H9 (cell line): Measurements from ENCODE around the gene ITPR1. TPM values are rescaled to one million over a fixed set of nuclear protein-coding genes. Genes with fewer than 3 reads are reported as not detected.

Experiments
- DNase-seq: peaks from one replicate; pipeline ENCODE4 v3.0.0-alpha.2; 2017
- H2AFZ ChIP-seq: one replicate; pipeline ENCODE4 v1.6.1; 2013; ENCODE audit warnings: mild to moderate bottlenecking, low read length, control low read depth, moderate library complexity
- H2AK5ac ChIP-seq: 2 replicates; pipeline ENCODE4 v1.6.1; 2013; ENCODE audit warnings: low read length, control low read depth, mixed read lengths; ENCODE audit not compliant: insufficient read length
- H2BK120ac ChIP-seq: one replicate; pipeline ENCODE4 v1.6.1; 2013; ENCODE audit warnings: low read depth, mild to moderate bottlenecking, low read length, control low read depth, inconsistent platforms; ENCODE audit not compliant: poor library complexity, severe bottlenecking
- H2BK12ac ChIP-seq: 2 replicates; pipeline ENCODE4 v1.6.1; 2013; ENCODE audit warnings: low read length, control low read depth, mixed read lengths, low read depth; ENCODE audit not compliant: insufficient read length
- H2BK15ac ChIP-seq: 2 replicates; pipeline ENCODE4 v1.6.1; 2013; ENCODE audit warnings: low read depth, low read length, control low read depth
- H2BK20ac ChIP-seq: one replicate; pipeline ENCODE4 v1.6.1; 2013; ENCODE audit warnings: low read depth, mild to moderate bottlenecking, low read length, control low read depth, inconsistent platforms; ENCODE audit not compliant: poor library complexity, severe bottlenecking
- H2BK5ac ChIP-seq: 2 replicates; pipeline ENCODE4 v1.6.1; 2013; ENCODE audit warnings: low read length, control low read depth, mixed read lengths; ENCODE audit not compliant: insufficient read length
- H3K14ac ChIP-seq: 2 replicates; pipeline ENCODE4 v1.6.1; 2013; ENCODE audit warnings: low read length, control low read depth; ENCODE audit not compliant: insufficient read depth
- H3K18ac ChIP-seq: 2 replicates; pipeline ENCODE4 v1.6.1; 2013; ENCODE audit warnings: low read depth, mild to moderate bottlenecking, mixed read lengths, low read length, control low read depth; ENCODE audit not compliant: insufficient read length
- H3K23ac ChIP-seq: 2 replicates; pipeline ENCODE4 v1.6.1; 2013; ENCODE audit warnings: low read length, control low read depth, mixed read lengths, low read depth; ENCODE audit not compliant: insufficient read length
- H3K23me2 ChIP-seq: 2 replicates; pipeline ENCODE4 v1.6.1; 2013; ENCODE audit warnings: low read depth, mild to moderate bottlenecking, mixed read lengths, low read length, control low read depth; ENCODE audit not compliant: insufficient read length, poor library complexity, severe bottlenecking
- H3K27ac ChIP-seq: 2 replicates; pipeline ENCODE4 v1.5.1; 2013; ENCODE audit warnings: low read length, control low read depth, mixed read lengths, low read depth; ENCODE audit not compliant: insufficient read length
- H3K27me3 ChIP-seq: 2 replicates; pipeline ENCODE4 v1.6.1; 2013; ENCODE audit warnings: low read length, control low read depth, inconsistent platforms; ENCODE audit not compliant: insufficient read depth
- H3K4ac ChIP-seq: 2 replicates; pipeline ENCODE4 v1.6.1; 2013; ENCODE audit warnings: low read depth, mild to moderate bottlenecking, control low read depth, inconsistent platforms, low read length, moderate library complexity
- H3K4me1 ChIP-seq: 2 replicates; pipeline ENCODE4 v1.6.1; 2013; ENCODE audit warnings: low read length, control low read depth, inconsistent platforms; ENCODE audit not compliant: insufficient read depth
- H3K4me2 ChIP-seq: 2 replicates; pipeline ENCODE4 v1.6.1; 2013; ENCODE audit warnings: low read length, control low read depth, mixed read lengths; ENCODE audit not compliant: insufficient read length, insufficient read depth
- H3K56ac ChIP-seq: 2 replicates; pipeline ENCODE4 v1.6.1; 2013; ENCODE audit warnings: low read depth, mild to moderate bottlenecking, mixed read lengths, low read length, control low read depth; ENCODE audit not compliant: insufficient read length
- H3K79me1 ChIP-seq: 2 replicates; pipeline ENCODE4 v1.6.1; 2013; ENCODE audit warnings: low read depth, mild to moderate bottlenecking, moderate library complexity, low read length, control low read depth, inconsistent platforms; ENCODE audit not compliant: insufficient read depth, poor library complexity, severe bottlenecking
- H3K79me2 ChIP-seq: 2 replicates; pipeline ENCODE4 v1.6.1; 2013; ENCODE audit warnings: low read length, control low read depth, inconsistent platforms; ENCODE audit not compliant: insufficient read depth
- H3K9ac ChIP-seq: 2 replicates; pipeline ENCODE4 v1.6.1; 2013; ENCODE audit warnings: low read length, control low read depth, mixed read lengths; ENCODE audit not compliant: insufficient read length; ENCODE audit errors: extremely low read depth
- H3K9me3 ChIP-seq: one replicate; pipeline ENCODE4 v1.6.1; 2013; ENCODE audit warnings: low read depth, low read length, inconsistent platforms; ENCODE audit not compliant: control insufficient read depth
- H3T11ph ChIP-seq: one replicate; pipeline ENCODE4 v1.6.1; 2013; ENCODE audit warnings: mild to moderate bottlenecking, low read length, control low read depth, inconsistent platforms
- H4K20me1 ChIP-seq: one replicate; pipeline ENCODE4 v1.6.1; 2013; ENCODE audit not compliant: control insufficient read depth, insufficient read length, insufficient read depth
- H4K5ac ChIP-seq: 2 replicates; pipeline ENCODE4 v1.6.1; 2013; ENCODE audit warnings: low read depth, mild to moderate bottlenecking, mixed read lengths, low read length, control low read depth; ENCODE audit not compliant: insufficient read length
- H4K8ac ChIP-seq: replicated peaks from 2 replicates; pipeline ENCODE4 v1.6.1; 2013; ENCODE audit warnings: low read length, control low read depth, mixed read lengths, low read depth; ENCODE audit not compliant: insufficient read length
- H4K91ac ChIP-seq: 2 replicates; pipeline ENCODE4 v1.6.1; 2013; ENCODE audit warnings: low read depth, mild to moderate bottlenecking, moderate library complexity, mixed read lengths, low read length, control low read depth; ENCODE audit not compliant: insufficient read length
- H3K27ac Mint-ChIP-seq, 3 experiments: 2 replicates in 2 of 3; 3 replicates in 1 of 3; pipeline ENCODE4 v1.8.0; 2020 to 2021; ENCODE audit warnings: mixed read lengths in 3 of 3, mild to moderate bottlenecking in 1 of 3, moderate library complexity in 1 of 3
- H3K27me3 Mint-ChIP-seq: 2 replicates; pipeline ENCODE4 v1.8.0; 2021; ENCODE audit warnings: low read depth, mild to moderate bottlenecking, moderate library complexity, mixed read lengths
- H3K36me3 Mint-ChIP-seq, 3 experiments: 2 replicates in 2 of 3; 3 replicates in 1 of 3; pipeline ENCODE4 v1.8.0; 2020 to 2021; ENCODE audit warnings: low read depth in 3 of 3, mixed read lengths in 3 of 3; ENCODE audit not compliant: insufficient read depth in 1 of 3
- H3K4me1 Mint-ChIP-seq, 2 experiments: 2 replicates each; pipeline ENCODE4 v1.8.0; 2020; ENCODE audit warnings: mixed read lengths in 2 of 2
- H3K4me3 Mint-ChIP-seq, 2 experiments: 2 replicates in 1 of 2; 3 replicates in 1 of 2; pipeline ENCODE4 v1.8.0; 2020 to 2021; ENCODE audit warnings: mild to moderate bottlenecking in 2 of 2, mixed read lengths in 2 of 2, moderate library complexity in 1 of 2
- H3K9me3 Mint-ChIP-seq, 2 experiments: 2 replicates in 1 of 2; 3 replicates in 1 of 2; pipeline ENCODE4 v1.8.0; 2020; ENCODE audit warnings: mild to moderate bottlenecking in 2 of 2, mixed read lengths in 2 of 2, moderate library complexity in 1 of 2
- WGBS: extraction: QIAGEN DNeasy Blood & Tissue Kit; methylation state at CpG from one replicate; pipeline ENCODE4 v1.1.7; 2013; ENCODE audit warnings: missing lambda C conversion rate, low lambda C conversion rate, mixed read lengths; ENCODE audit not compliant: insufficient read length; ENCODE audit errors: extremely low coverage; 5-methylcytosine and 5-hydroxymethylcytosine counted together
- total RNA-seq: library from RNA; stranded (reverse); gene quantifications from 2 replicates; pipeline ENCODE4 v1.2.1, GENCODE V29; 2021
- TF ChIP-seq, protein P1 (sequence below): fragments of 200-600 bp; sonication (generic); conservative IDR thresholded peaks from 3 replicates; pipeline ENCODE4 v1.8.0; 2021; ENCODE audit warnings: antibody characterized with exemption, mild to moderate bottlenecking

ITPR1 gene
- total RNA-seq, 1 experiment from 2014 or later: 4.2 TPM

DNA sequence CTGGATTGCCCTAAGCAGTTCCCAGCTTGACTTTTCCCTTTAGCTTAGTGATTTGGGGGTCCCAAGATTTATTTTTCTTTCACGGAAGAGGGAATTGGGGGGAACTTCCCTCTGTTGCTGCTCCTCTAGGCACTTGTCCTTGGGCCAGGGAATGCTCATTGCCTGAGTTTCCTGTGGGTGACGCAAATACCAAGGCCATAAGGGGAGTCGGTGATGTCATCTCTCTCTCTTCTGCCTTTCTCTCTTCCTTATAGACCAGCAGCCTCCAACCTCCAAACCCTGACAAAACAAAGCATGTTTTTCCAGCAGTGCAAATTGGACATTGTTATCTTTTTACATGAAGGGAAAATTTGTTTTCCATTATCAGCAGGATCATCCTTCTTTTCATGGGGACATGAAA lies 120.2 kb downstream of the ITPR1 start:
- Histone ChIP-seq H2BK15ac (no peak overlapping the region), H4K5ac (no peak overlapping the region), H3K4me2 (no peak overlapping the region), H3K18ac (no peak overlapping the region), H2BK12ac (no peak overlapping the region), H3K23ac (no peak overlapping the region), H3K23me2 (no peaks in the 10 kb centered on the region), H2AK5ac (no peak overlapping the region), H2BK120ac (no peak overlapping the region), H3K9me3 (no peaks in the 10 kb centered on the region), H3K56ac (no peak overlapping the region), H3K79me2 (no peaks in the 10 kb centered on the region), H3K4ac (no peak overlapping the region), H2BK5ac (no peak overlapping the region), H3T11ph (no peak overlapping the region), H3K14ac (no peak overlapping the region), H4K8ac (no peak overlapping the region), H3K9ac (no peak overlapping the region), H3K79me1 (no peaks in the 10 kb centered on the region), H3K4me1 (no peaks in the 10 kb centered on the region), H2BK20ac (no peak overlapping the region), H3K27me3 (no peaks in the 10 kb centered on the region), H2AFZ (no peak overlapping the region), H4K20me1 (no peaks in the 10 kb centered on the region), H3K27ac (no peak overlapping the region), H4K91ac (no peak overlapping the region)
- H3K9me3 Mint-ChIP-seq: no peaks in the 10 kb centered on the region
- no CpG with 5 or more reads among the region's 3 CpGs for whole genome bisulfite sequencing
- H3K27ac Mint-ChIP-seq: no peak overlapping the region
- no peaks in the 10 kb centered on the region for H3K27me3 Mint-ChIP-seq
- H3K4me3 Mint-ChIP-seq: no peak overlapping the region
- H3K36me3 Mint-ChIP-seq: no peaks in the 10 kb centered on the region
- no peak for DNase-seq
- no peaks in the 10 kb centered on the region for H3K4me1 Mint-ChIP-seq
- TF ChIP-seq, protein P1, sequence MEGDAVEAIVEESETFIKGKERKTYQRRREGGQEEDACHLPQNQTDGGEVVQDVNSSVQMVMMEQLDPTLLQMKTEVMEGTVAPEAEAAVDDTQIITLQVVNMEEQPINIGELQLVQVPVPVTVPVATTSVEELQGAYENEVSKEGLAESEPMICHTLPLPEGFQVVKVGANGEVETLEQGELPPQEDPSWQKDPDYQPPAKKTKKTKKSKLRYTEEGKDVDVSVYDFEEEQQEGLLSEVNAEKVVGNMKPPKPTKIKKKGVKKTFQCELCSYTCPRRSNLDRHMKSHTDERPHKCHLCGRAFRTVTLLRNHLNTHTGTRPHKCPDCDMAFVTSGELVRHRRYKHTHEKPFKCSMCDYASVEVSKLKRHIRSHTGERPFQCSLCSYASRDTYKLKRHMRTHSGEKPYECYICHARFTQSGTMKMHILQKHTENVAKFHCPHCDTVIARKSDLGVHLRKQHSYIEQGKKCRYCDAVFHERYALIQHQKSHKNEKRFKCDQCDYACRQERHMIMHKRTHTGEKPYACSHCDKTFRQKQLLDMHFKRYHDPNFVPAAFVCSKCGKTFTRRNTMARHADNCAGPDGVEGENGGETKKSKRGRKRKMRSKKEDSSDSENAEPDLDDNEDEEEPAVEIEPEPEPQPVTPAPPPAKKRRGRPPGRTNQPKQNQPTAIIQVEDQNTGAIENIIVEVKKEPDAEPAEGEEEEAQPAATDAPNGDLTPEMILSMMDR: no peak
